SK-N-SH (cell line): ENCODE results near the gene FOS. TPM values are rescaled to one million over a fixed set of nuclear protein-coding genes. Genes with fewer than 3 reads are reported as not detected.

ENCODE experiments used
- CTCF ChIA-PET: fragments of 300-600, 350-600 bp; formaldehyde crosslinking; extraction: SDS; loops from one replicate; lab custom pipeline; 2021; lab: Yijun Ruan, JAX
- POLR2A ChIA-PET: fragments of 350-600 bp; sonication (Branson Sonifier 250); formaldehyde crosslinking; extraction: SDS; loops from one replicate; lab custom pipeline; 2020; ENCODE audit warnings: antibody characterized with exemption, inconsistent platforms; lab: Yijun Ruan, JAX
- DNase-seq: peaks from one replicate; pipeline ENCODE4 v3.0.0; 2012
- H2AFZ ChIP-seq: fragments of 200-600 bp; sonication (generic); 2 replicates; pipeline ENCODE4 v1.8.1; 2016; ENCODE audit warnings: antibody characterized with exemption, mild to moderate bottlenecking, low read depth
- H3F3A ChIP-seq: fragments of 200-600 bp; sonication (generic); replicated peaks from 2 replicates; pipeline ENCODE3; 2016; ENCODE audit warnings: antibody characterized with exemption, mild to moderate bottlenecking; ENCODE audit not compliant: insufficient read depth
- H3K27ac ChIP-seq, 2 experiments: fragments of 200-500 bp in 1 of 2; fragments of 200-600 bp in 1 of 2; sonication (Bioruptor generic) in 1 of 2; sonication (generic), shearing (Covaris generic) in 1 of 2; 2 replicates each; pipeline versions ENCODE4 v1.5.1 to v1.6.1; 2014 to 2016; ENCODE audit warnings: low read depth in 2 of 2, inconsistent platforms in 1 of 2, low read length in 1 of 2, mild to moderate bottlenecking in 1 of 2, mixed read lengths in 1 of 2
- H3K27me3 ChIP-seq: fragments of 200-600 bp; sonication (generic), shearing (Covaris generic); 2 replicates; pipeline ENCODE4 v1.6.1; 2016; ENCODE audit warnings: mixed run types; ENCODE audit not compliant: insufficient read depth
- H3K36me3 ChIP-seq, 2 experiments: fragments of 200-500 bp in 1 of 2; fragments of 200-600 bp in 1 of 2; sonication (Bioruptor generic) in 1 of 2; sonication (generic) in 1 of 2; replicated peaks in 1 of 2; 2 replicates each; pipeline versions ENCODE3 to v1.5.1; 2014 to 2016; ENCODE audit warnings: low read length in 1 of 2, mild to moderate bottlenecking in 1 of 2; ENCODE audit not compliant: insufficient read depth in 2 of 2, control insufficient read depth in 1 of 2
- H3K4me1 ChIP-seq, 2 experiments: fragments of 200-500 bp in 1 of 2; fragments of 200-600 bp in 1 of 2; sonication (Bioruptor generic) in 1 of 2; sonication (generic), shearing (Covaris generic) in 1 of 2; 2 replicates each; pipeline versions ENCODE4 v1.5.1 to v1.6.1; 2014 to 2016; ENCODE audit warnings: low read depth in 1 of 2, low read length in 1 of 2, mixed run types in 1 of 2; ENCODE audit not compliant: insufficient read depth in 2 of 2, control insufficient read depth in 1 of 2
- H3K4me2 ChIP-seq: fragments of 200-600 bp; sonication (generic), shearing (Covaris generic); 2 replicates; pipeline ENCODE4 v1.6.1; 2017; ENCODE audit warnings: mixed run types
- H3K4me3 ChIP-seq, 2 experiments: fragments of 200-500 bp in 1 of 2; fragments of 200-600 bp in 1 of 2; sonication (Bioruptor generic) in 1 of 2; sonication (generic), shearing (Covaris generic) in 1 of 2; 2 replicates each; pipeline versions ENCODE4 v1.5.1 to v1.8.1; 2014 to 2016; ENCODE audit warnings: low read depth in 2 of 2, inconsistent platforms in 1 of 2, low read length in 1 of 2, mild to moderate bottlenecking in 1 of 2, mixed read lengths in 1 of 2, moderate library complexity in 1 of 2
- H3K79me2 ChIP-seq: fragments of 200-600 bp; sonication (generic); 2 replicates; pipeline ENCODE4 v1.8.1; 2017; ENCODE audit warnings: mild to moderate bottlenecking; ENCODE audit not compliant: insufficient read depth
- H3K9ac ChIP-seq: fragments of 200-600 bp; sonication (generic); 2 replicates; pipeline ENCODE4 v1.6.1; 2017; ENCODE audit warnings: mixed run types
- H3K9me2 ChIP-seq: fragments of 200-600 bp; sonication (generic); 2 replicates; pipeline ENCODE4 v1.6.1; 2017; ENCODE audit warnings: mixed run types
- H3K9me3 ChIP-seq: fragments of 200-600 bp; sonication (generic); 2 replicates; pipeline ENCODE4 v1.6.1; 2017; ENCODE audit warnings: mixed run types, mild to moderate bottlenecking, moderate library complexity
- H4K20me1 ChIP-seq: fragments of 200-600 bp; sonication (generic); 2 replicates; pipeline ENCODE4 v1.6.1; 2017; ENCODE audit warnings: mild to moderate bottlenecking, mixed run types; ENCODE audit not compliant: insufficient read depth
- CHD2 ChIP-seq: fragments of 150-350 bp; IDR thresholded peaks from 2 replicates; pipeline ENCODE4 v1.6.1; 2018; ENCODE audit warnings: low read length; ENCODE audit not compliant: partially characterized antibody
- ELF1 ChIP-seq: IDR thresholded peaks from 2 replicates; pipeline ENCODE4 v1.4.0; 2012
- EP300 ChIP-seq, 2 experiments: IDR thresholded peaks; 2 replicates each; pipeline versions ENCODE4 v1.4.0 to v1.6.1; 2012; ENCODE audit warnings: borderline replicate concordance in 1 of 2, low read depth in 1 of 2, low read length in 1 of 2
- FOXJ3 ChIP-seq: sonication (generic); formaldehyde crosslinking; IDR thresholded peaks from 2 replicates; pipeline ENCODE4 v1.5.1; 2020; ENCODE audit warnings: mild to moderate bottlenecking, missing genetic modification reagents
- FOXM1 ChIP-seq: IDR thresholded peaks from 2 replicates; pipeline ENCODE4 v1.4.0; 2012; ENCODE audit warnings: low read depth, mild to moderate bottlenecking
- GATA2 ChIP-seq: sonication (generic); formaldehyde crosslinking; IDR thresholded peaks from 2 replicates; pipeline ENCODE4 v1.5.0; 2020; ENCODE audit warnings: mild to moderate bottlenecking, missing genetic modification reagents
- JUND ChIP-seq: IDR thresholded peaks from 2 replicates; pipeline ENCODE4 v1.4.0; 2012
- MXI1 ChIP-seq: IDR thresholded peaks from 2 replicates; pipeline ENCODE4 v1.6.1; 2012; ENCODE audit warnings: mild to moderate bottlenecking, low read depth, low read length, improper control_type of control experiment
- POLR2AphosphoS5 ChIP-seq: IDR thresholded peaks from 2 replicates; pipeline ENCODE4 v1.6.1; 2012; ENCODE audit warnings: low read depth, low read length
- RFX5 ChIP-seq: IDR thresholded peaks from 2 replicates; pipeline ENCODE4 v1.6.1; 2012; ENCODE audit warnings: mild to moderate bottlenecking, improper control_type of control experiment, low read length
- RXRA ChIP-seq: IDR thresholded peaks from 2 replicates; pipeline ENCODE4 v1.4.0; 2012; ENCODE audit warnings: low read depth, mild to moderate bottlenecking, borderline replicate concordance
- SIN3A ChIP-seq: IDR thresholded peaks from 2 replicates; pipeline ENCODE4 v1.6.1; 2012; ENCODE audit warnings: low read depth, mild to moderate bottlenecking, low read length, moderate library complexity, borderline replicate concordance
- TAF1 ChIP-seq: IDR thresholded peaks from 2 replicates; pipeline ENCODE4 v1.6.1; 2012; ENCODE audit warnings: low read depth, mild to moderate bottlenecking, low read length, moderate library complexity, borderline replicate concordance
- YY1 ChIP-seq: IDR thresholded peaks from 2 replicates; pipeline ENCODE4 v1.4.0; 2012; ENCODE audit warnings: low read depth, mild to moderate bottlenecking
- WGBS: methylation state at CpG from one replicate; pipeline ENCODE4 v1.1.6; 2017; ENCODE audit warnings: low lambda C conversion rate; 5-methylcytosine and 5-hydroxymethylcytosine counted together
- polyA plus RNA-seq, 3 experiments: library from polyadenylated mRNA; depleted of rRNA; stranded (reverse); fragments of >200 nt; gene quantifications; 2 replicates each; pipeline ENCODE4 v1.2.3, GENCODE V29; 2012
- TF ChIP-seq, protein P1 (sequence below): fragments of 150-350 bp; IDR thresholded peaks from 2 replicates; pipeline ENCODE4 v1.6.1; 2017; ENCODE audit warnings: antibody characterized with exemption, low read length, low read depth, borderline replicate concordance
- TF ChIP-seq, protein P2 (sequence below): fragments of 150-350 bp; IDR thresholded peaks from 2 replicates; pipeline ENCODE4 v1.6.1; 2016; ENCODE audit warnings: mild to moderate bottlenecking, low read depth, low read length

Gene FOS
- polyA plus RNA-seq, 1 of the 3 experiments (the other 2 are of a cell fraction) = 309 TPM

GRCh38 chr14:75286313-75286712 is 7.7 kb downstream of the FOS start:
- POLR2A ChIA-PET = no interaction called here
- H4K20me1 ChIP-seq = peaks cover 4% of the 10 kb centered on the region; the same call in 1 of the 2 replicates
- H2AFZ ChIP-seq = no peak overlapping the region
- H3K9ac ChIP-seq = no peak overlapping the region
- H3K36me3 ChIP-seq = peaks cover 0 to 4% of the 10 kb centered on the region in 2 experiments
- no peak for TF ChIP-seq YY1
- TF ChIP-seq FOXJ3 = no peak
- TF ChIP-seq POLR2AphosphoS5 = no peak
- no peak for TF ChIP-seq EP300 (IDR thresholded peaks at IDR 0.05; ENCODE audit: borderline replicate concordance in 1 of 2, low read depth in 1 of 2, low read length in 1 of 2)
- TF ChIP-seq MXI1 = no peak
- no peak for TF ChIP-seq JUND
- TF ChIP-seq TAF1 = no peak
- TF ChIP-seq, protein P1, sequence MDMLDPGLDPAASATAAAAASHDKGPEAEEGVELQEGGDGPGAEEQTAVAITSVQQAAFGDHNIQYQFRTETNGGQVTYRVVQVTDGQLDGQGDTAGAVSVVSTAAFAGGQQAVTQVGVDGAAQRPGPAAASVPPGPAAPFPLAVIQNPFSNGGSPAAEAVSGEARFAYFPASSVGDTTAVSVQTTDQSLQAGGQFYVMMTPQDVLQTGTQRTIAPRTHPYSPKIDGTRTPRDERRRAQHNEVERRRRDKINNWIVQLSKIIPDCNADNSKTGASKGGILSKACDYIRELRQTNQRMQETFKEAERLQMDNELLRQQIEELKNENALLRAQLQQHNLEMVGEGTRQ = no peak
- no peak for TF ChIP-seq FOXM1
- no peak for TF ChIP-seq ELF1
- no peak for TF ChIP-seq GATA2 (CRISPR knock-in tag)
- TF ChIP-seq, protein P2, sequence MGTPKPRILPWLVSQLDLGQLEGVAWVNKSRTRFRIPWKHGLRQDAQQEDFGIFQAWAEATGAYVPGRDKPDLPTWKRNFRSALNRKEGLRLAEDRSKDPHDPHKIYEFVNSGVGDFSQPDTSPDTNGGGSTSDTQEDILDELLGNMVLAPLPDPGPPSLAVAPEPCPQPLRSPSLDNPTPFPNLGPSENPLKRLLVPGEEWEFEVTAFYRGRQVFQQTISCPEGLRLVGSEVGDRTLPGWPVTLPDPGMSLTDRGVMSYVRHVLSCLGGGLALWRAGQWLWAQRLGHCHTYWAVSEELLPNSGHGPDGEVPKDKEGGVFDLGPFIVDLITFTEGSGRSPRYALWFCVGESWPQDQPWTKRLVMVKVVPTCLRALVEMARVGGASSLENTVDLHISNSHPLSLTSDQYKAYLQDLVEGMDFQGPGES = no peak
- TF ChIP-seq SIN3A = no peak
- TF ChIP-seq CHD2 = no peak
- peak; percentile 28 for DNase-seq
- H3K27ac ChIP-seq = no peak overlapping the region
- no peaks in the 10 kb centered on the region for H3F3A ChIP-seq
- whole genome bisulfite sequencing = 54% methylated on average over 5 of the region's 5 CpGs
- no peaks in the 10 kb centered on the region for H3K79me2 ChIP-seq
- CTCF ChIA-PET = no interaction called here
- no peaks in the 10 kb centered on the region; the same call in 1 of the 2 replicates for H3K27me3 ChIP-seq
- H3K4me2 ChIP-seq = no peak overlapping the region
- H3K4me3 ChIP-seq = no peak overlapping the region
- no peaks in the 10 kb centered on the region for H3K9me3 ChIP-seq
- H3K4me1 ChIP-seq = peaks cover 0 to 2% of the 10 kb centered on the region in 2 experiments; a peak in 1 of 4 replicates
- no peaks in the 10 kb centered on the region for H3K9me2 ChIP-seq

- no peaks in the 10 kb centered on the region for H4K20me1 ChIP-seq
- H3K9ac ChIP-seq = no peak overlapping the region
- H3K4me3 ChIP-seq = no peak overlapping the region
- H3F3A ChIP-seq = no peaks in the 10 kb centered on the region
- peaks cover 0 to 6% of the 10 kb centered on the region in 2 experiments; a peak in 1 of 4 replicates for H3K4me1 ChIP-seq
- no peaks in the 10 kb centered on the region for H3K9me3 ChIP-seq
- no peaks in the 10 kb centered on the region for H3K9me2 ChIP-seq
- no peak for DNase-seq
- no peaks in the 10 kb centered on the region for H3K79me2 ChIP-seq
- POLR2A ChIA-PET = no interaction called here
- CTCF ChIA-PET = interaction anchor here (0.7 to 1.2 kb wide), 6 partner anchors 8 to 261 kb away, joined by 3 to 4 read pairs (median 3); partner anchors contain the start of gene FOS
- no peak overlapping the region for H2AFZ ChIP-seq
- no peak overlapping the region for H3K4me2 ChIP-seq
- 81% methylated on average over 3 of the region's 3 CpGs for WGBS
- no peaks in the 10 kb centered on the region for H3K36me3 ChIP-seq
- no peak for TF ChIP-seq SIN3A
- TF ChIP-seq FOXJ3 = no peak
- TF ChIP-seq POLR2AphosphoS5 = no peak
- no peak for TF ChIP-seq RXRA
- TF ChIP-seq RFX5 = no peak
- no peaks in the 10 kb centered on the region; the same call in 1 of the 2 replicates for H3K27me3 ChIP-seq
- H3K27ac ChIP-seq = no peak overlapping the region
These were observed 11.3 kb downstream of the FOS start for GRCh38 chr14:75289840-75290388.
